ENCODE measurements around the gene HBQ1. TPM values are rescaled to one million over a fixed set of nuclear protein-coding genes. Genes with fewer than 3 reads are reported as not detected.
"Not testable (repeated sequence)": the region's sequence is repeated elsewhere in the genome, so short reads cannot be mapped to it uniquely, and the experiment has no call there.

Gene HBQ1
- total RNA-seq, 1 donor from 2014 or later = 0.60 TPM

DNA sequence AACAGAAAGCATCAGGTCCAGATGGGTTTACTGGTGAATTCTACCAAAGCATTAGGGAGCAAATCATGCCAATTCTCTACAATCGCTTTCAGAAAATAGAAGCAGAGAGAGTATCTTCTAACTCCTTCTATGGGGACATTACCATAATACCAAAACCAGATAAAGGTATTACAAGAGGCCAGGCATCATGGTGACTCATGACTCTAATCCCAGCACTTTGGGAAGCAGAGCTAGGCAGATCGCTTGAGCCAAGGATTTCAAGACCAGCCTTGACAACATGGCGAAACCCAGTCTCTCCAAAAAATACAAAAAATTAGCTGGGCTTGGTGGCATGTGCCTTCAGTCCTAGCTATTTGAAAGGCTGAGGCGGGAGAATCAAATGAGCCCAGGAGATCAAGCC, 23.0 kb downstream of the HBQ1 start:
- DNase-seq (ENCODE audit: low spot score in 2 of 2, unreplicated experiment in 2 of 2) = no peak
- peaks cover 45% of the 10 kb centered on the region for H3K36me3 Mint-ChIP-seq
- H3K4me3 Mint-ChIP-seq = no peak overlapping the region

DNA sequence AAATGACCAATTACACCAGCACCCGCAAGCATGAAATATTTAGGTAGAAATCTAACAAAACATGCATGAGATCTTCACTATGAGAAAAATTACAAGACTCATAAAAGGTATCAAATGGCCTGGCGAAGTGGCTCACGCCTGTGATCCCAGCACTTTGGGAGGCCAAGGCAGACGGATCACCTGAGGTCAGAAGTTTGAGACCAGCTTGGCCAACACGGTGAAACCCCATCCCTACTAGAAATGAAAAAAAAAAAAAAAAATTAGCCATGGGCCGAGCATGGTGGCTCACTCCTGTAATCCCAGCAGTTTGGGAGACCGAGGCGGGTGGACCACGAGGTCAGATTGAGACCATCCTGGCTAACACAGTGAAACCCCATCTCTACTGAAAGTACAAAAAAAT, 23.8 kb downstream of the HBQ1 start:
- not testable (repeated sequence) for H3K4me3 Mint-ChIP-seq; H3K27me3 Mint-ChIP-seq (ENCODE audit: low read depth); H3K27ac Mint-ChIP-seq; DNase-seq (ENCODE audit: low spot score in 2 of 2, unreplicated experiment in 2 of 2); H3K4me1 Mint-ChIP-seq; H3K9me3 Mint-ChIP-seq
- peaks cover 44% of the 10 kb centered on the region for H3K36me3 Mint-ChIP-seq

More for the DNA sequence above, 23.0 kb downstream of the HBQ1 start:
- H3K4me1 Mint-ChIP-seq = no peaks in the 10 kb centered on the region
- H3K27me3 Mint-ChIP-seq (ENCODE audit: low read depth) = no peaks in the 10 kb centered on the region
- H3K9me3 Mint-ChIP-seq = no peaks in the 10 kb centered on the region
- H3K27ac Mint-ChIP-seq = no peak overlapping the region
- TF ChIP-seq, protein P1, sequence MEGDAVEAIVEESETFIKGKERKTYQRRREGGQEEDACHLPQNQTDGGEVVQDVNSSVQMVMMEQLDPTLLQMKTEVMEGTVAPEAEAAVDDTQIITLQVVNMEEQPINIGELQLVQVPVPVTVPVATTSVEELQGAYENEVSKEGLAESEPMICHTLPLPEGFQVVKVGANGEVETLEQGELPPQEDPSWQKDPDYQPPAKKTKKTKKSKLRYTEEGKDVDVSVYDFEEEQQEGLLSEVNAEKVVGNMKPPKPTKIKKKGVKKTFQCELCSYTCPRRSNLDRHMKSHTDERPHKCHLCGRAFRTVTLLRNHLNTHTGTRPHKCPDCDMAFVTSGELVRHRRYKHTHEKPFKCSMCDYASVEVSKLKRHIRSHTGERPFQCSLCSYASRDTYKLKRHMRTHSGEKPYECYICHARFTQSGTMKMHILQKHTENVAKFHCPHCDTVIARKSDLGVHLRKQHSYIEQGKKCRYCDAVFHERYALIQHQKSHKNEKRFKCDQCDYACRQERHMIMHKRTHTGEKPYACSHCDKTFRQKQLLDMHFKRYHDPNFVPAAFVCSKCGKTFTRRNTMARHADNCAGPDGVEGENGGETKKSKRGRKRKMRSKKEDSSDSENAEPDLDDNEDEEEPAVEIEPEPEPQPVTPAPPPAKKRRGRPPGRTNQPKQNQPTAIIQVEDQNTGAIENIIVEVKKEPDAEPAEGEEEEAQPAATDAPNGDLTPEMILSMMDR (IDR thresholded peaks at IDR 0.05; ENCODE audit: unreplicated experiment) = no peak

DNA sequence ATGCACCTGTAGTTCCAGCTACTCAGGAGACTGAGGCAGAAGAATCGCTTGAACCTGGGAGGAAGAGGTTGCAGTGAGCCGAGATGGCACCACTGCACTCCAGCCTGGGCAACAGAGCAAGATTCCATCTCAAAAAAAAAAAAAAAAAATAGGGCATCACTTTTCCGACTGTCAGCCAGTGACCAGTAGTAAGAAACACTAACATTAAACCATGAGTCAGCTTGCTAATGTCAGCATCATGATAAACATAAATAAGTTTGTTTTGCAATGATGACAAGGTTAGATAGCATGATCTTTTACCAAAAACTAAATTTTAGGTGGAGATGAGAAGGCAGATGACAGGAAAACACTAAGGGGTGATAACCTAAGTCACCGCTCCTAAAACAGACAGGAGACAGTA, 29.1 kb downstream of the HBQ1 start:
- not testable (repeated sequence) for H3K9me3 Mint-ChIP-seq; DNase-seq (ENCODE audit: low spot score in 2 of 2, unreplicated experiment in 2 of 2); H3K27me3 Mint-ChIP-seq (ENCODE audit: low read depth); H3K4me3 Mint-ChIP-seq; H3K4me1 Mint-ChIP-seq; H3K27ac Mint-ChIP-seq
- H3K36me3 Mint-ChIP-seq = peaks cover 40% of the 10 kb centered on the region

DNA sequence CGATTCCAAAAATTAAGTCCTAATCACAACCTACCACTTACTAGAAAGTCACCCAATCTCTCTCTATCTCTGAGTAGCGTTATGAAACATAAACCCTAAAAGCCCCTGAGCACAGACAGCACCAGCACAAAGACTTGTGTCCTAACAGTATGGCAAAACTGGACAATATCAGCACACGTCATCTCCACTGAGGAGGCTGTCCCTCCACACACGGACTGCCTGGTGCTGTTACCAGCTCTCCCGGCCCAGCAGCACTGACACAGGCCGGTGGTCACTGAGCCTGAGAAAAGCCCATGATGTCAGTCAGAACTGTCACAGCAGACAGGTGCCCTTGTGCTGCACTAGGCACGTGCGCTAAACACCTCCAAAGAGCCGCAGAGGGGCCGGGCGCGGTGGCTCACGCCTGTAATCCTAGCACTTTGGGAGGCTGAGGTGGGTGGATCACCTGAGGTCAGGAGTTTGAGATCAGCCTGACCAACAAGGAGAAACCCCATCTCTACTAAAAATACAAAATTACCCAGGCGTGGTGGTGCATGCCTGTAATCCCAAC, 31.4 kb downstream of the HBQ1 start:
- peaks cover 44% of the 10 kb centered on the region for H3K36me3 Mint-ChIP-seq
- not testable (repeated sequence) for H3K4me1 Mint-ChIP-seq; H3K9me3 Mint-ChIP-seq; DNase-seq (ENCODE audit: low spot score in 2 of 2, unreplicated experiment in 2 of 2); H3K27ac Mint-ChIP-seq; H3K27me3 Mint-ChIP-seq (ENCODE audit: low read depth); H3K4me3 Mint-ChIP-seq

DNA sequence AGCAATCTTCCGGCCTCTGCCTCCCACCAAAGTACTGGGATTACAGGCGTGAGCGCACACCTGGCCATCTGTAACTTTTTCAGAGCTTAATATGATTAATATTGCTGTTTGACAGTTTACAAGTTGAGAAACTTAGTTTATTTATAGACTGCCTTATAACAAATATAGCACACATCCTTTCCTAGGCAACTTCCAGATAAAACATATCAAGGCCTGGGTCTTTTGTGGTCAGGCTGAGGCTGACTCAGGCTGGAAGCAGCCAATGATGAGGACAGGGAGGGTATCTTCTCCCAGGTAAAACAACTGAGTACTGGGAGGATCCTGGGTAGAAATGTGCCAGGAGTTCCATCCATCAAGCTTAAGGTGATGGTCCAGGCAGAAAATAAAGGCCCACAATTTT, 32.7 kb downstream of the HBQ1 start:
- no peak overlapping the region for H3K4me3 Mint-ChIP-seq
- no peak for DNase-seq (ENCODE audit: low spot score in 2 of 2, unreplicated experiment in 2 of 2)
- no peaks in the 10 kb centered on the region for H3K27me3 Mint-ChIP-seq (ENCODE audit: low read depth)
- TF ChIP-seq, protein P1 (IDR thresholded peaks at IDR 0.05; ENCODE audit: unreplicated experiment) = no peak
- H3K27ac Mint-ChIP-seq = peak overlapping the region; percentile 12
- H3K9me3 Mint-ChIP-seq = no peaks in the 10 kb centered on the region
- peaks cover 40% of the 10 kb centered on the region for H3K36me3 Mint-ChIP-seq
- no peaks in the 10 kb centered on the region for H3K4me1 Mint-ChIP-seq

DNA sequence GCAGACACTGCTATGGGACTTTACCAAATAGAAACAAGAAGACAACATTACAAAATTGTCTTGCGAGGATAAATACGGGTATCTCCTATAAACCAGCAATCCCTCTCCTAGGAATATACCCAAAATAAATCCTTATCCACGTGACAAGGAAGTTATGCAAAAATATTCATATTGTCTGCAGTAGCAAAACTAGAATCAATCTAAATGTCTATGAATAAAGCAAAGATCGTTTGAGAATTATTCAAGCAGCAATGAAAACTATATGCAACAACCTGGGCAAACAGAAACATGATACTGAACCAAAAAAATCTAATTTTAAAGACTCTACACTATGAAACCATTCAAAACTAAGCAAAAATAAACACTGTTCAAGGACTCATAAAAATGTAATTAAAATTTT, 39.8 kb downstream of the HBQ1 start:
- Mint-ChIP-seq H3K4me1 (no peaks in the 10 kb centered on the region), H3K27ac (no peak overlapping the region), H3K36me3 (peaks cover 26% of the 10 kb centered on the region), H3K9me3 (no peaks in the 10 kb centered on the region), H3K4me3 (no peak overlapping the region), H3K27me3 (ENCODE audit: low read depth) (no peaks in the 10 kb centered on the region)
- TF ChIP-seq, protein P1 (IDR thresholded peaks at IDR 0.05; ENCODE audit: unreplicated experiment) = no peak
- no peak for DNase-seq (ENCODE audit: low spot score in 2 of 2, unreplicated experiment in 2 of 2)

DNA sequence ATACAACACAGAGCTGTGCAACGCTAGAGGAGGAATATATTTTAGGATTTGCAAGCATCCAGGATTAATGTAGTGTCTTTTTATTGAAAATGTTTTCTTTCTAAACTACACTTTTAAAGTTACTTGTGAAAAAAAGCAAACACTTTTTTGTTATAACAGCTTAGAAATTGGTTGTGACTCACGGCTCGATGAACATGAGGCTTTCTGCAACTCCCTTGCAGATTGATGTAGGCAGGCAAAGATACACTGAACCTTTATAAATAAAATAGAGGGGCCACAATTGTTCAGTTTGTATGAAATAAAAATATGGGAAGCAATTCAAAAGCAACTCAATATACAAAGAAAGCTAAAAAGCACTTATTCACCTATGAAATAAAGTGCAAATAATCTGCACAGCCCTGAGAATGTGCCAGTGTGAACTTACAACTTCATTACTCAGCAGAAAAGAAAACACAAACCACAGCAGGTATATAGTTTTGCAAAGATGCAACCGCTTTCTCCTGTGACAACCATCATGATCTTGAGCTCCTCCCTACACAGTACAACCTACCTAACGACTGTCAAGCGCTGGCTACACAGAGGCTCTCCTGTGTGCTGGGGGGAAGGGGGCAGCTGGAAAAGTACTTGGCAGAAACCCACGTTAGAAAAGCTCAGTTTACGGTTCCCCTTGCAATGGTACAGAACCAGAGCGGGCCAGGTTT, 48.0 kb downstream of the HBQ1 start:
- peak overlapping the region; percentile 93 for H3K4me3 Mint-ChIP-seq
- no peaks in the 10 kb centered on the region for H3K27me3 Mint-ChIP-seq (ENCODE audit: low read depth)
- no peak for DNase-seq (ENCODE audit: low spot score in 2 of 2, unreplicated experiment in 2 of 2)
- peak overlapping the region; percentile 92 for H3K27ac Mint-ChIP-seq
- peaks cover 16% of the 10 kb centered on the region for H3K36me3 Mint-ChIP-seq
- H3K9me3 Mint-ChIP-seq = no peaks in the 10 kb centered on the region
- H3K4me1 Mint-ChIP-seq = peaks cover 24% of the 10 kb centered on the region
- TF ChIP-seq, protein P1 (IDR thresholded peaks at IDR 0.05; ENCODE audit: unreplicated experiment) = no peak
